ENCODE measurements around the gene C13orf46. TPM values are rescaled to one million over a fixed set of nuclear protein-coding genes. Genes with fewer than 3 reads are reported as not detected.

C13orf46 gene
- total RNA-seq, 1 donor from 2014 or later: 0.08 TPM

DNA sequence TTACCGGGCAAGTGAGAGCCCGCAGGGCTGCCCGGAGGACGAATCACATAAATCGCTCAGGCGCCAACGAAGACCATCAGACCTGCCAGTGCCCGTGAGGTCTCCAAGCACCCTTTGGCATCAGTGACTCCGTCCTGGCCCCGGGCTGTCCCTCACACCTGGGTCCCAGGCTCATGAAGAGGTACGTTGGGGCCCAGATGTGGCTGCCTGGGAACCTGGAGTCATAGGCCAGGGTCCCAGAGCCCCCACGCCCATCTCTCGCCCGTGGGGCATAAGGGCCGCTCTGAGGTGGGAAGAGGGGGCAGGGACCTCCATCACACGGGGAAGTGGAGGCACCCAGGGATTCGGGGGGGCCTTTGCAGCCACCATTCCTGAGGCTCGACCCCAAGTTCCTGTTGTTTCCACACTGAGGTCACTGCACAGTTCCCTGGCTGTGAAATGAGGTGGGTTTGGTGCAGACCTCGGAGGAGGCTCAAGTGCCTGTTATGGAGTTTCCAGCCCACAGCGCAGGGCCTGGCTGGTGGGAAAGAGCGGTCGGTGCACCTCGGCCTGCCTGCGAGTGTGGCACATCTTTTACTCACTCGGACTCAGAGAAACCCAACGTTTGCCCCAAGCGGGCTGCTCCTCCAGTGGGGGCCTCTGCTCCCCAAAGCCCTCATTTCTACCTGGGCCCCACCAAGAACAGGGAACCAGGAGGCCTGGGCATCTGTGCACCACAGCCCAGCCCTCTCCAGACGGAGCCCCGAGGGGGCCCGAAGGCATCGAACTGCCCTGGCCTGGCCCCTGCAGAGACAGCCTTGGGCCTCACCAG, 35.9 kb upstream of the C13orf46 start:
- no peak for ATAC-seq

- ATAC-seq: no peak
Observed at GRCh38 chr13:114008964-114009589, 35.2 kb upstream of the C13orf46 start.

GRCh38 chr13:114007566-114007965, 33.7 kb upstream of the C13orf46 start:
- no peak for ATAC-seq

DNA sequence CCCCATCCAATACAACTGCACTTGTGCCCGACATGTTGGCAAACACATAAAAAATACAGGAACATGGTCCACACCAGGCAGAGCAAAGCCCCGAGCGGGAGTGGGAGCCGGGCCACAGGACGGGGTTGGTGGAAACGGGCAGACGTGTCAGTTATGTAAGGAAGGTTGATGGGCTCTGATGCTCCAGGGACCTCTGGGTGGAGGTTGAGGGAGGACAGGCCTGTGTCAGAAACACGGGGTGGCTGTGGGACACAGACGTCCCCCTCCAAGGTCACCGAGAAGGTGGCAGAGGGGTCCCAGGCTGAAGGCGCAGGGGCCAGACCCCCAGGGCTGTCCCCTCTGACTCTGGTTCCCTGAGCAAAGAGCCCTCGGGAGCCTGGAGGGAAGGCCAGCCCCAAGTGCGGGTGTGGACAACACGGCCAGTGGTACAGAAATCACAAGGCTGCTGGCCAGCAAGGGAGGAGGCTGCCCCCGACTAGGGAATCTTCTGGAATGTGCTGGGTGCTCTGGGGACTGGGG, 31.4 kb upstream of the C13orf46 start:
- no peak for ATAC-seq

- ATAC-seq: no peak
Observed at GRCh38 chr13:114004420-114005205, 30.7 kb upstream of the C13orf46 start.

DNA sequence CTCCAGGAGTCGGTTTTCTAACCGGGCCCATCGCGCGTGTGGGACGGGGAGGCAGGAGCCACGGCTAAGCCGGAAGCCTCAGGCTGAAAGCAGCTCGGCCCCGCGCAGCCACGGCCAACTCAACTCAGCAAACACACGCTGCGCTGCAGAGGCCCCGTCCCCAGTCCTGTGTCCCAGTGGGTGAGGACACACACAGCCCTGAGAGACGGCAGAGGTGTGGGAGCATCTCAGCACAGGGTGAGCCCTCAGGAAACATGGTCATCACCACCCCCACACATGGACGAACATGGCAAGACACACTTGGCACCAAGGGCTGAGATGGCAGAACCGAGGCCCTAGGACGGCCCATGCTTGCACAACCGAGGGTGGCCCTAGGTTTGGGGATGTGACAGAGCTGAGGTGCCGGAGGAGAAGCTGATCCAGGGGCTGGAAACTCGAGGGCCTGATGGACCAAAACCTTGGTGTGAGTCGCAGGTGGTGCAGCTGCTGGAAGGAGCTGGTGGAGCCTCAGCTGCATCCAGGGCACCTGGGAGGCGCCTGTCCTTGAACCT, 29.0 kb upstream of the C13orf46 start:
- ATAC-seq: no peak

DNA sequence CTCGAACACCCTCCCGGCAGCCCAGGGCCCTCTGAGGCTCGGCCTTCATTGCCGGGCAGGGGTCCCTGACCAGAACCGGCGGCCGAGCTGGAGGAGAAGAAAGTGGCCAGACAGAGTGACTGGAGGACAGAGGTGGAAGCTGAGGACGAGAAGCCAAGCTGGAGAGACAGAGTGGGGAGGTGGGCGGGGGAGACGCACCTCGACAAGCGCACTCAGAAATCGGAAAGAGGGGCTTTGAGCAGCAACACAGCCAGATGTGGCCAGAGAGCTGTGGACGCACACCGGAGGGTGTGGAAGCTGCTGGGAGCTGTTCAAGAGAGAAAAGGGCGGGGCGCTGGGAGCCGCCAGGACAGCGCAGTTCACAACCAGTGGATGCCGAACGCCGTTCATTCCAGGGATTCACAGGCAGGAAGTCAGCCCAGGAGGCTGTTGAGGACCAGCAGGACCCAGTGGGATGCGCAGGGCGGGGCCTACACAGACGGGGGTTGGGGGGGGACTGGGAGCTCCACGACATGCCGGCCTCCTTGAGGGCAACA, 28.2 kb upstream of the C13orf46 start:
- no peak for ATAC-seq

GRCh38 chr13:114001331-114002008, 27.6 kb upstream of the C13orf46 start:
- ATAC-seq: no peak

DNA sequence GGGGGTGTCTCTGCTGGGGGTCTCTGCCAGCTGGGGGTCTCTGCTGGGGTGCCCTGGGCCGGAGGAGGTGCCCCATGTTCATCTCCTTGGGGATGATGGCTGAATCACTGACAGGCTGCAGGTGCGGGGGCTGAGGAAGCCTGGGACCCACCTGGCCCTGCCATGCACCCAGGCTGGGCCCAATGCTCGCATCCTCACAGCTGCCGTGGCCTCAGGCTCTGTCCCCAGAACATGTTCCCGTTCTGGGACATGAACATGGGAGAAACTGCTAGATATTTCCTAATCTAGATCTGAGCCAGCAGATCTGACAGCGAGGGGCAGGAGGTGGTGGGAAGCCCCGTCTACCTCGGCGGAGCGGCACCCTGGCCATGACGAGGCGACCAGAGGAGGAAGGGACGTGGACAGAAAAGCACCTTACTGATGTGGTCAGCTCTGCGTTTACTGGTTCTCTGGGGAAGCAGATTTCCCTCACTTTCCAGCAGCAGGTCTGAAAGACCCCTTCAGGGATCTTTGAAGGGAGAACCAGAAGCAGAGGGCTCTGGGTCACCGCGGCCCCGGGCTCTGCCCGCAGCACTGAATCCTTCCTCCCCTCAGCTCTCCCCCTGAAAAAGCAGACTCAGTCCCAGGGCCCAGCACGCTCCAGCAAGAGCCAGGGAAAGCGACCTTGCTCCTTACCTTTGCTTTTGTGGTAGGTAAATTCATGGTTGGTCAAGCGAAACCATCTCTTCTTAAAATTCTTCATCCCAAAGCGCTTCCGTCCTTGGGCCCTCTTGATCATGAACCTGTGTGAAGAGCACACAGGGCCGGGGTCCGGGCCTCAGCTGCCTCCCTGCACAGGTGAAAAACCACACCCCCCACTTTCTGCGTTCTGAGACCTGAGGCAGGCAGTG, 26.5 kb upstream of the C13orf46 start:
- ATAC-seq: no peak

DNA sequence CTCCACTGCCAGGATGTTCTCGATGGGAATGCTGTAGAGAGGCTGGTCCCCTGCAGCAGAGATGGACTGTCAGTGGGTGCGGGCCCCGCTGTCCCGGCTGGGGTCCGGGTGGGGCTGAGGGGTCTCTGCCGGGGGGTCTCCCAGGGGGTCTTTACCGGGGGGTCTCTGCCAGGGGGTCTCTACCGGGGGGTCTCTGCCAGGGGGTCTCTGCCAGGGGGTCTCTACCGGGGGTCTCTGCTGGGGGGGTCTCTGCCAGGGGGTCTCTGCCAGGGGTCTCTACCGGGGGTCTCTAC, 25.7 kb upstream of the C13orf46 start:
- ATAC-seq: no peak

DNA sequence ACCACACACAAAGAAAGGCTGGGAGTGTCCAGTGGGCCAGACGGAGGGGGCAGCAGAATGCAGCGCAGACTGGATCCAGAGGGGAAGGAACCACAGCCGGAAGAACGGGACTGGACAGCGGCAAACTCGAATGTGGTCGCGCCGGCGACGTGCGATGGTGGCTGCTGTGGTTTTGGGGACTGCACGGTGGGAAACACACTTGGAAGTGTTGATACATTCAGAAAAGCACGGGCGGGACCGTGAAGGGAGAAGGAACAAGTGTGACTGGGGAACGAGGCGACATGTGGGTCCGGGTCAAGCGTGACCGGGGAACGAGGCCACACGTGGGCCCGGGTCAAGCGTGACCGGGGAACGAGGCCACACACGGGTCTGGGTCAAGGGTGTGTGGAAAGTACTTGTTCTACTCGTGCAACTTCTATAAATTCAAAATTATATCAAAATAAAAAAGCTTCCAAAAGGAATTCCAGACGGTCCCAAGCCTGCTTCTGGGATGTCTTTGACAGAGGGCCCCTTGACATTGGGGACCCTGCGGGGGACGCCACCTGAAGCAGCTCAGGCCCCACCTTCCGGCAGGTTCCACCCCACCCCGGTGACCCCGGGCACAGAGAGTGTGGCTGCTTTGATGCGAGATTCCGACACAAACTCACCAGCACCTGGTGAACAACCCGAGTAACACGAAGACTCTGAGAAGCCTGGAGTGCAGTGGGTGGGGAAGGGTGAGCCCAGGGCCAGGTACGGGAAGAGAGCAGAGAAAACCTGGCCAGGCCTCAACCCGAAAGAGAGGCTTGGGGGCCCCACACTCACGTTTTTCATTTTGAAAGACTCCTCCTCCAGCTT, 25.1 kb upstream of the C13orf46 start:
- no peak for ATAC-seq

GRCh38 chr13:113997845-113998751, 24.2 kb upstream of the C13orf46 start:
- ATAC-seq: no peak

DNA sequence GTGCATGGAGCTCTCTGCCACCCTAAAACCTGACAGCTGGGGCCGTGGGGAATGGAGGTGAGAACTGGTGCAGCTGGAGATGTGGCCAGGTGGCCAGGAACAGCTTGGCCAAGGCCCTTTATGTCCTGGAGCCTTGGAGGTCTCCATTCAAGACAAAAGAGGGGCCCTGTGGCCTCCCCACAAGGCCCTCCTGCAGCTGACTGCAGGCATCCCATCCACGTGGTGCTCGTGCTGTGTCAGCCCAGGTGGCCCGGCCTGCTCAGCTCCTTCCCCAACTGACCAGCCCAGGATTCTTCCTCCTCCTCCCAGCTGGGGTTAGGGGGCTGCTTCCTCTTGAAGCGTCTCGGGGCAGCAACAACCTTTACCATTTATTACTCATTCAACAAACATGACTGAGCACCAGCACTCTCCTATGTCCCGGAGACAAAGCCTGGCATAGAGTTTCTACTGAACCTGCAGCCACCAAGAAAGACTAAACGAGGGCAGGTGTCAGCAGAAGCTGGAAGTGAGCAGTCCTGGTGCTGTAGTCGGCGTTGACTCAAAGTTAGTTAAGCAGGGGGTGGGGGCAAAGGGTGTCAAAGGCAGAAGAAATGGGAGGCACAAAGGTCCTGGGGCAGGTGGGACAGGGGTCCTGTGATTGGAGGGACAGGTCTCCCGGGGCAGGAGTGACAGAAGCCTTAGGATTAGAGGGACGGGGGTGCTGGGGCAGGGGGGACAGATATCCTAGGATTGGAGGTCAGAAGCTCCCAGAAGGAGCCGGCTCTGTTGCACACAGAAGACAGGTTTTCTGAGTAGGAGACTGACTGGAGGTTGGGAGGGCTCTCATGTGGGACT, 23.3 kb upstream of the C13orf46 start:
- no peak for ATAC-seq

DNA sequence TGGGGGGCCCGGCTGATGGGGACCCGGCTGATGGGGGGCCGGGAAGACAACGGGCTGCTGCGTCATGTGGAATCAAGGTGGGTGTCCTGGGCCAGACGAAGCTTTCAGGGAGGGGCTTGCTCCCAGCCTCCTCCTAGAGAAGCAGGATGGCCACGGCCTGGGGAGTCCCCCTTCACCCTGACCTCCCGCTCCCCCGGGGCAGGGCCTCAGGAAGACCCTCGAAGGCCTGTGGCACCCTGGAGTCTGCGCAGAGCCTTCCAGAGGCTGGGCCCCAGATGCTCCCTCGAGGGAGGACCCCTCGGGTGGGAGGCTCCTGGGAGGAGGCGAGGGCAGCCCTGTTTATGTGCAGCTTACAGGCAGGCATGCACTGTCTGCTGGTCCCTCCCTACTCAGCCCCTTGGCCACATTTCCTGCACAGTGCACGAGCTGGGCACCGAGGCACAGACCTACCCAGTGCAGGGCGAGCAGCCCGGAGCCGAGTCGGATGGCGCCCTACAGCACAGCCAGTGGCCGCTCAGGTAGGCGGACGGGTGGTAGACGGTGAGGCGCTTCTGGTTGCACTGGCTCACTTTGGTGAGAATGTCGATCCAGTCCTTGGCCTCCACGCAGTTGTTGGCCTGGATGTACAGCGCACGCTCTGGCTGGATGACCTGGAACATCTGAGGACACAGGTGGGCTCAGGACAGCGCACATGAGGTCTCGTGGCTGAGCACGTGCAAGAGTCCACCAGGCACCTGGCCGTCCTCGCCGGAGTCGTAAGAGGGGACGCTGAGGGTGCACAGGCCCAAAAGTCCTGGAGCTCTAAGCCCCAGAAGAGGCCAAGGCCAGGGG, 22.4 kb upstream of the C13orf46 start:
- peak; percentile 21 for ATAC-seq

DNA sequence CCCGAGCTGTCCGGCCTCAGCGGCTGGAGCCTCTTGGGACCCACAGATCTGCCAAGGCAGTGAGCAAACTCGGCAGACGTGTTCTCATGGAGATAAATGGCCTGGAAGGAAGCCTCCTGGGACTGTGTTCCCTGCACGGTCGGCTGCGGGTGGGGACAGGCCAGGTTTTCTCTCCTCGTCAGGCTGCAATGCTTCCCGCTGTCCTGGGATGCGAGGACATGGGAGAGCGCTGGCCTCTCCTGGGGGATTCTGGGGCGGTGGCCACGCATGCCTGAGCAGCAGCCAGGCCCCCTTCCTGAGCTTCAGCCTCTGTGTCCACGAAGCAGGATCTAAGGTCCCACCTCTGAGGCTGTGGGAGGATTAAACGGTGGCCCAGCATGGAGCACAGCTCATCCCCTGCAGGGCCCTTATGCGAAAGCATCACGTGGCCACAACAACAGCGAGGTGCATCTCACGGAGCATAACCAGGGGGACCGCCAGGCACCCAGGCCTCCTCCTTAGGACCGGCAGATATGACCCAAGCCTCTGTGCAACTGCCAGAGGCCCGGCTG, 21.2 kb upstream of the C13orf46 start:
- no peak for ATAC-seq

- ATAC-seq: no peak
Observed at GRCh38 chr13:113992276-113993005, 18.6 kb upstream of the C13orf46 start.

Data from esophagus mucosa (tissue), 1 donor.